WTC11 (cell line): ENCODE measurements around the gene GHITM. TPM values are rescaled to one million over a fixed set of nuclear protein-coding genes. Genes with fewer than 3 reads are reported as not detected.
A peak's percentile ranks its signal among the peaks of the same experiment; 100 is the strongest.
"Not testable (repeated sequence)": the region's sequence is repeated elsewhere in the genome, so short reads cannot be mapped to it uniquely, and the experiment has no call there.

Source experiments
- ATAC-seq: fragments of 200-7000 bp; cut with Tn5 transposase; 2 replicates; pipeline ENCODE4 v1.10.0; 2021; ENCODE audit warnings: mild to moderate bottlenecking, moderate library complexity
- CTCF ChIA-PET: fragments of 300-600 bp; sonication (Branson Sonifier 250); formaldehyde crosslinking; loops from one replicate; lab custom pipeline; 2021; ENCODE audit warnings: antibody characterized with exemption; lab: Charles Lee
- POLR2A ChIA-PET: fragments of 350-600 bp; sonication (Branson Sonifier 250); formaldehyde crosslinking; loops from one replicate; lab custom pipeline; 2021; ENCODE audit warnings: antibody characterized with exemption; lab: Charles Lee
- DNase-seq: peaks from one replicate; pipeline ENCODE4 v3.0.0; 2021; ENCODE audit warnings: low spot score
- H3K27ac Mint-ChIP-seq: 2 replicates; pipeline ENCODE4 v1.8.0; 2021; ENCODE audit warnings: mixed read lengths
- H3K27me3 Mint-ChIP-seq: 2 replicates; pipeline ENCODE4 v1.8.0; 2021; ENCODE audit warnings: low read depth, mild to moderate bottlenecking, moderate library complexity, mixed read lengths
- H3K36me3 Mint-ChIP-seq: 2 replicates; pipeline ENCODE4 v1.8.0; 2021; ENCODE audit warnings: mixed read lengths
- H3K4me1 Mint-ChIP-seq: 2 replicates; pipeline ENCODE4 v1.8.0; 2022; ENCODE audit warnings: mixed read lengths
- H3K4me3 Mint-ChIP-seq: 2 replicates; pipeline ENCODE4 v1.8.0; 2021; ENCODE audit warnings: mild to moderate bottlenecking, moderate library complexity, mixed read lengths
- H3K9me3 Mint-ChIP-seq: 2 replicates; pipeline ENCODE4 v1.8.0; 2021; ENCODE audit warnings: mixed read lengths
- E2F5 ChIP-seq: sonication (generic); formaldehyde crosslinking; IDR thresholded peaks from 2 replicates; pipeline ENCODE4 v1.8.1; 2022; ENCODE audit warnings: mild to moderate bottlenecking, moderate library complexity, missing genetic modification reagents
- FOXP1 ChIP-seq: sonication (generic); formaldehyde crosslinking; IDR thresholded peaks from 2 replicates; pipeline ENCODE4 v1.8.0; 2022; ENCODE audit warnings: missing genetic modification reagents, mild to moderate bottlenecking, moderate library complexity, borderline replicate concordance
- FOXP4 ChIP-seq: sonication (generic); formaldehyde crosslinking; IDR thresholded peaks from 2 replicates; pipeline ENCODE4 v1.8.0; 2022; ENCODE audit warnings: mild to moderate bottlenecking, missing genetic modification reagents
- HMGXB4 ChIP-seq: sonication (generic); formaldehyde crosslinking; IDR thresholded peaks from 2 replicates; pipeline ENCODE4 v1.8.1; 2023; ENCODE audit warnings: mild to moderate bottlenecking, moderate library complexity, missing genetic modification reagents
- KAT7 ChIP-seq: sonication (generic); formaldehyde crosslinking; IDR thresholded peaks from 2 replicates; pipeline ENCODE4 v1.8.1; 2023; ENCODE audit warnings: missing genetic modification reagents, mild to moderate bottlenecking, borderline replicate concordance
- MAX ChIP-seq: sonication (generic); formaldehyde crosslinking; IDR thresholded peaks from 2 replicates; pipeline ENCODE4 v1.8.0; 2022; ENCODE audit warnings: mild to moderate bottlenecking, missing genetic modification reagents
- OVOL2 ChIP-seq: fragments of 250-450 bp; sonication (Bioruptor Pico); IDR thresholded peaks from 2 replicates; pipeline ENCODE4 v1.9.0; 2021; ENCODE audit warnings: mild to moderate bottlenecking, borderline replicate concordance
- SOX15 ChIP-seq: fragments of 250-450 bp; sonication (Bioruptor Pico); IDR thresholded peaks from 2 replicates; pipeline ENCODE4 v1.9.0; 2021; ENCODE audit warnings: mild to moderate bottlenecking
- TCF7 ChIP-seq: sonication (generic); formaldehyde crosslinking; IDR thresholded peaks from 2 replicates; pipeline ENCODE4 v1.8.0; 2022; ENCODE audit warnings: mild to moderate bottlenecking, low read depth, missing genetic modification reagents, moderate library complexity
- TEAD1 ChIP-seq: sonication (generic); formaldehyde crosslinking; IDR thresholded peaks from 2 replicates; pipeline ENCODE4 v1.8.0; 2022; ENCODE audit warnings: mild to moderate bottlenecking, missing genetic modification reagents
- TP53 ChIP-seq: sonication (generic); formaldehyde crosslinking; IDR thresholded peaks from 2 replicates; pipeline ENCODE4 v1.8.1; 2023; ENCODE audit warnings: mild to moderate bottlenecking, missing genetic modification reagents
- ZNF219 ChIP-seq: sonication (generic); formaldehyde crosslinking; IDR thresholded peaks from 2 replicates; pipeline ENCODE4 v1.8.0; 2023; ENCODE audit warnings: missing genetic modification reagents, mild to moderate bottlenecking, borderline replicate concordance
- ZNF232 ChIP-seq: sonication (generic); formaldehyde crosslinking; IDR thresholded peaks from 2 replicates; pipeline ENCODE4 v1.8.0; 2022; ENCODE audit warnings: mild to moderate bottlenecking, missing genetic modification reagents
- ZNF281 ChIP-seq: sonication (generic); formaldehyde crosslinking; IDR thresholded peaks from 2 replicates; pipeline ENCODE4 v1.8.0; 2023; ENCODE audit warnings: mild to moderate bottlenecking, missing genetic modification reagents
- ZNF425 ChIP-seq: fragments of 250-450 bp; sonication (Bioruptor Pico); conservative IDR thresholded peaks from 2 replicates; pipeline ENCODE4 v1.9.0; 2021; ENCODE audit warnings: mild to moderate bottlenecking
- ZSCAN18 ChIP-seq: fragments of 250-450 bp; sonication (Bioruptor Pico); IDR thresholded peaks from 2 replicates; pipeline ENCODE4 v2.1.2; 2022; ENCODE audit warnings: mild to moderate bottlenecking, moderate library complexity
- total RNA-seq: library from RNA; stranded (reverse); gene quantifications from 3 replicates; pipeline ENCODE4 v1.2.3, GENCODE V29; 2021

Gene GHITM
- total RNA-seq, 1 experiment from 2014 or later, result 97.6 TPM

- ChIA-PET CTCF (interaction anchor here (1.1 kb wide), 2 partner anchors 25 to 97 kb away, joined by 3 read pairs; no protein-coding TSS in a partner anchor), POLR2A (no interaction called here)
- Mint-ChIP-seq H3K4me3 (no peak overlapping the region), H3K36me3 (peaks cover 23% of the 10 kb centered on the region), H3K27me3 (peaks cover 10% of the 10 kb centered on the region), H3K4me1 (peaks cover 4% of the 10 kb centered on the region), H3K9me3 (peaks cover 44% of the 10 kb centered on the region), H3K27ac (no peak overlapping the region)
- no peak for DNase-seq
- ATAC-seq, result no peak
- TF ChIP-seq OVOL2 (CRISPR knock-in tag) (no peak), KAT7 (CRISPR knock-in tag) (no peak), TP53 (CRISPR knock-in tag) (no peak), ZNF425 (CRISPR knock-in tag) (no peak), SOX15 (CRISPR knock-in tag) (no peak), TEAD1 (CRISPR knock-in tag) (no peak), E2F5 (CRISPR knock-in tag) (no peak), ZNF219 (CRISPR knock-in tag) (no peak), ZNF281 (no peak), TCF7 (CRISPR knock-in tag) (no peak), ZSCAN18 (CRISPR knock-in tag) (no peak), HMGXB4 (CRISPR knock-in tag) (no peak), ZNF232 (CRISPR knock-in tag) (no peak), FOXP4 (CRISPR knock-in tag) (no peak), FOXP1 (CRISPR knock-in tag) (no peak), MAX (no peak)
These were observed 15.9 kb upstream of the GHITM start for GRCh38 chr10:84123362-84123761.

GRCh38 chr10:84125910-84126784 is 13.2 kb upstream of the GHITM start:
- Mint-ChIP-seq H3K27me3 (peaks cover 16% of the 10 kb centered on the region), H3K9me3 (peaks cover 50% of the 10 kb centered on the region), H3K36me3 (peaks cover 23% of the 10 kb centered on the region)
- peak; percentile 24 for DNase-seq
- POLR2A ChIA-PET, H3K27ac Mint-ChIP-seq, H3K4me1 Mint-ChIP-seq, ATAC-seq, H3K4me3 Mint-ChIP-seq: not testable (repeated sequence)
- CTCF ChIA-PET, result interaction anchor here (0.8 kb wide), 1 partner anchor 77 kb away, joined by 3 read pairs; no protein-coding TSS in a partner anchor
